Naive thymus-derived CD8-positive, alpha-beta T cell (primary cell): ENCODE results near the gene SELENBP1. TPM values are rescaled to one million over a fixed set of nuclear protein-coding genes. Genes with fewer than 3 reads are reported as not detected.
"Not testable (repeated sequence)": the region's sequence is repeated elsewhere in the genome, so short reads cannot be mapped to it uniquely, and the experiment has no call there.

Experiments used
- ATAC-seq, 2 donors: fragments of 150-1000 bp; cut with Tn5 transposase in 1 of 2; sonication (Bioruptor Pico), chemical (Tn5 transposase) in 1 of 2; 1 replicate in 1 of 2; 2 replicates in 1 of 2; pipeline ENCODE4 v1.10.0; 2021; ENCODE audit warnings: mild to moderate bottlenecking in 2 of 2, moderate library complexity in 2 of 2
- POLR2A ChIA-PET: fragments of 350-600 bp; sonication (Branson Sonifier 250); formaldehyde crosslinking; loops from one replicate; lab custom pipeline; 2021; ENCODE audit warnings: antibody characterized with exemption; lab: Charles Lee
- DNase-seq, 10 donors: peaks; one replicate each; pipeline versions ENCODE4 v3.0.0 to v3.0.0-alpha.2; 2020 to 2022
- H3K27ac Mint-ChIP-seq, 10 donors: one replicate each; pipeline ENCODE4 v1.8.0; 2020 to 2022; ENCODE audit warnings: mild to moderate bottlenecking in 10 of 10, mixed read lengths in 10 of 10, moderate library complexity in 4 of 10, inconsistent platforms in 1 of 10
- H3K27me3 Mint-ChIP-seq, 5 donors: one replicate each; pipeline ENCODE4 v1.8.0; 2021 to 2022; ENCODE audit warnings: mixed read lengths in 5 of 5
- H3K36me3 Mint-ChIP-seq, 3 donors: one replicate each; pipeline ENCODE4 v1.8.0; 2020 to 2022; ENCODE audit warnings: mixed read lengths in 3 of 3, mild to moderate bottlenecking in 2 of 3, inconsistent platforms in 1 of 3
- H3K4me1 Mint-ChIP-seq, 4 donors: one replicate each; pipeline ENCODE4 v1.8.0; 2021 to 2022; ENCODE audit warnings: mixed read lengths in 4 of 4
- H3K4me3 Mint-ChIP-seq, 10 donors: one replicate each; pipeline ENCODE4 v1.8.0; 2020 to 2022; ENCODE audit warnings: mild to moderate bottlenecking in 10 of 10, mixed read lengths in 10 of 10, moderate library complexity in 6 of 10, inconsistent platforms in 1 of 10
- H3K9me3 Mint-ChIP-seq, 9 donors: one replicate each; pipeline ENCODE4 v1.8.0; 2020 to 2022; ENCODE audit warnings: mixed read lengths in 9 of 9, mild to moderate bottlenecking in 3 of 9, inconsistent platforms in 1 of 9, moderate library complexity in 1 of 9
- polyA plus RNA-seq, 3 donors: library from polyadenylated mRNA; unstranded; fragments of 300-500 nt; fragmentation: Illumina TruSeq; gene quantifications; one replicate each; pipeline ENCODE4 v1.2.3, GENCODE V29; 2021
- total RNA-seq, 8 experiments: library from RNA in 2 of 8; stranded (reverse) in 2 of 8; gene quantifications; one replicate each; pipeline ENCODE4 v1.2.3 and lab custom pipeline; 2021 to 2026

SELENBP1 gene
- total and polyA plus RNA-seq, 5 experiments from 2014 or later: not detected

DNA sequence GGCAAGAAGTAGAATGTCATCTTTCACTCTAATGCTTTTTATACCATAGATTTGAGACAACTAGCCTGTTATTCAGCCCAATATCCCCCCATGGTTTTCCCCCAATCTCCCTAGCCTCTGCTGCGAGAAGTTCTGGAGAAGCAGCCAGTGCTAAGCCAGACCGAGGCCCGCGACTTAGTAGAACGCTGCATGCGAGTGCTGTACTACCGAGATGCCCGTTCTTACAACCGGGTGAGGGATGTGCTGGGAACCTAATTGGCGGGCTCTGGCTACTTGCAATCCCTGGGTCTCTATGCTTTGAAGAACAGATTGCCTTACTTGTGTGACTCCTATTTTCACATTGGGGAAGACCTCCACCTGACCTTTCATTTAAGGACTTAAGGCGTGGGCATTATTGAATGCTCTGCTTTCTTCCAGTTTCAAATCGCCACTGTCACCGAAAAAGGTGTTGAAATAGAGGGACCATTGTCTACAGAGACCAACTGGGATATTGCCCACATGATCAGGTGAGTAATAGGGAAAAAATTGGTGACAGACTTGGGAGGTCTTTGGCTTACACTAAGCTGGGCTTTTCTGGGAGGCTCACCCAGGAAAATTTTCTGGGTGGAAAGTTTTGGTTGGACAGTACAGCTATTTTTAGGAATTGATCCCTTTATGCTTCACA lies 28.8 kb upstream of the SELENBP1 start:
- DNase-seq (no peak), ATAC-seq (no peak)
- peak overlapping the region; percentile 87 to 99 (median 94) for H3K4me3 Mint-ChIP-seq
- peak overlapping the region; percentile 92 to 100 (median 98) for H3K27ac Mint-ChIP-seq
- peaks cover 0 to 59% (median 7%) of the 10 kb centered on the region in 3 donors for H3K36me3 Mint-ChIP-seq
- H3K27me3 Mint-ChIP-seq: no peaks in the 10 kb centered on the region
- no peaks in the 10 kb centered on the region for H3K9me3 Mint-ChIP-seq
- POLR2A ChIA-PET: interaction anchor here (0.6 to 3.3 kb wide), 2 partner anchors 17 to 120 kb away, joined by 4 to 12 read pairs; partner anchors contain the start of gene ZNF687
- H3K4me1 Mint-ChIP-seq: peaks cover 16 to 27% (median 25%) of the 10 kb centered on the region in 4 donors

DNA sequence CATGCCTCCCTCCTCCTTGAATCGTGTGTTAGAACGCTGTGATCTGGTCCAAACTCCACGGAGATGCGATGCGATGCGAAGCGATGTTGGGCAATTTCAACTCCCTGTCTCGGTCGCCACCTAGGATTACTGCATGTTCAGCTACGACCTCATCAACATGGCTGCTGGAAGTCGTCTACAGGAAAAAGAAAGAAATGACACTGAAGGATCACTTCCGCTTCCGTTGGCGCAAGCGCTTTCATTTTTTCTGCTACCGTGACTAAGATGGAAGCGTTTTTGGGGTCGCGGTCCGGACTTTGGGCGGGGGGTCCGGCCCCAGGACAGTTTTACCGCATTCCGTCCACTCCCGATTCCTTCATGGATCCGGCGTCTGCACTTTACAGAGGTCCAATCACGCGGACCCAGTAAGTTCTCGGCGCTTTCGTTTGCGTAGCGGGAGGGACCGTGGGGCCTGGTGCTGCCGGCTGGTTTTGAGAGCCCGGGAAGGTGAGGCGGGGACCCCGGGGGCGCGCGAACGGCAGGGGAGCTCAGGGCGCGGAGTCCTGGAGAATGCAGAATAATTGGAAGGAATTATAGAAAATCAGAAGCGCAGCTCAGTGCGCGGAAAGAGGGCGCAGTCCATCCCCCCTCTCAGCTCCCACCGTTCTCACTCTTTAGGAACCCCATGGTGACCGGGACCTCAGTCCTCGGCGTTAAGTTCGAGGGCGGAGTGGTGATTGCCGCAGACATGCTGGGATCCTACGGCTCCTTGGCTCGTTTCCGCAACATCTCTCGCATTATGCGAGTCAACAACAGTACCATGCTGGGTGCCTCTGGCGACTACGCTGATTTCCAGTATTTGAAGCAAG lies 27.0 kb upstream of the SELENBP1 start, which contains the start of gene PSMB4:
PSMB4 (plus strand) TSS at position 250 of the 848 bp plus-strand sequence; CDS start at position 265, 15 bp downstream.
- Mint-ChIP-seq H3K4me1 (peaks cover 15 to 27% (median 25%) of the 10 kb centered on the region in 4 donors), H3K4me3 (peak within 1 kb of the TSS; percentile 87 to 99 (median 94)), H3K27me3 (no peaks in the 10 kb centered on the region), H3K27ac (peak within 1 kb of the TSS; percentile 92 to 100 (median 98)), H3K9me3 (no peaks in the 10 kb centered on the region), H3K36me3 (peaks cover 0 to 42% (median 7%) of the 10 kb centered on the region in 3 donors)
- ATAC-seq: peak; percentile 93 to 96
- POLR2A ChIA-PET: interaction anchor here (0.6 to 3.3 kb wide), 16 partner anchors 8 to 242 kb away, joined by 3 to 12 read pairs (median 4); partner anchors contain the start of genes CGN, PI4KB, PSMD4 and RFX5
- DNase-seq: peak; percentile 56 to 92 (median 84)

DNA sequence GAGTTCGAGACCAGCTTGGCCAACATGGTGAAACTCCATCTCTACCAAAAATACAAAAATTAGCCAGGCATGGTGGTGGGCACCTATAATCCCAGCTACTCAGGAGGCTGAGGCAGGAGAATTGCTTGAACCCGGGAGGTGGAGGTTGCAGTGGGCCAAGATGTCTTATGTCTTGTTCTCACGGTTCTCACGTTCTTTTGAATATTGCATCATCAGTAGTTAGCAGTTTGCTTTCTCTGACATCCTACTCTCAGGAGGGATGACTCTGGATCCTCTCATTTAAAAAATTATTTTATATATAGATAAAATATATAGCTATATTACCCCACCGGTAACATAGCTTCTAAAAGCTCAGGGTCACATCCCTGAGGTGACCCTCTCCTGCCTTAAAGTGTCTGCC lies 23.8 kb upstream of the SELENBP1 start:
- DNase-seq, POLR2A ChIA-PET, H3K27me3 Mint-ChIP-seq, H3K27ac Mint-ChIP-seq, H3K4me3 Mint-ChIP-seq, ATAC-seq, H3K9me3 Mint-ChIP-seq: not testable (repeated sequence)
- H3K4me1 Mint-ChIP-seq: peaks cover 15 to 23% (median 21%) of the 10 kb centered on the region in 4 donors
- H3K36me3 Mint-ChIP-seq: peaks cover 0 to 14% (median 6%) of the 10 kb centered on the region in 3 donors

GRCh38 chr1:151393583-151393982 lies 21.1 kb upstream of the SELENBP1 start:
- DNase-seq: no peak
- H3K27me3 Mint-ChIP-seq: peaks cover 0 to 3% (median 0%) of the 10 kb centered on the region in 5 donors
- H3K36me3 Mint-ChIP-seq: no peaks in the 10 kb centered on the region
- no peak for ATAC-seq
- H3K27ac Mint-ChIP-seq: no peak overlapping the region
- H3K4me3 Mint-ChIP-seq: no peak overlapping the region
- H3K9me3 Mint-ChIP-seq: no peaks in the 10 kb centered on the region
- POLR2A ChIA-PET: interaction anchor here (0.6 kb wide), 1 partner anchor 119 kb away, joined by 3 read pairs; no protein-coding TSS in a partner anchor
- peaks cover 0 to 3% (median 2%) of the 10 kb centered on the region in 4 donors for H3K4me1 Mint-ChIP-seq

- POLR2A ChIA-PET: interaction anchor here (0.6 to 0.7 kb wide), 2 partner anchors 12 to 779 kb away, joined by 3 to 4 read pairs; no protein-coding TSS in a partner anchor
- Mint-ChIP-seq H3K27me3 (peaks cover 0 to 3% (median 0%) of the 10 kb centered on the region in 5 donors), H3K4me1 (no peaks in the 10 kb centered on the region), H3K27ac (no peak overlapping the region), H3K4me3 (no peak overlapping the region), H3K36me3 (no peaks in the 10 kb centered on the region), H3K9me3 (no peaks in the 10 kb centered on the region)
- ATAC-seq (no peak), DNase-seq (no peak)
These were observed 18.6 kb upstream of the SELENBP1 start for GRCh38 chr1:151391079-151391563.

GRCh38 chr1:151390221-151391078 lies 17.9 kb upstream of the SELENBP1 start:
- not testable (repeated sequence) for H3K4me1 Mint-ChIP-seq, H3K36me3 Mint-ChIP-seq, H3K4me3 Mint-ChIP-seq, H3K27ac Mint-ChIP-seq, H3K9me3 Mint-ChIP-seq, ATAC-seq, DNase-seq, H3K27me3 Mint-ChIP-seq
- POLR2A ChIA-PET: interaction anchor here (0.6 to 0.7 kb wide), 2 partner anchors 11 to 778 kb away, joined by 3 to 4 read pairs; no protein-coding TSS in a partner anchor

- ATAC-seq (no peak), DNase-seq (no peak)
- Mint-ChIP-seq H3K36me3 (no peaks in the 10 kb centered on the region), H3K4me3 (no peak overlapping the region), H3K27me3 (no peaks in the 10 kb centered on the region), H3K9me3 (no peaks in the 10 kb centered on the region), H3K27ac (no peak overlapping the region), H3K4me1 (no peaks in the 10 kb centered on the region)
- POLR2A ChIA-PET: no interaction called here
These were observed 13.5 kb upstream of the SELENBP1 start for GRCh38 chr1:151386002-151386401.

DNA sequence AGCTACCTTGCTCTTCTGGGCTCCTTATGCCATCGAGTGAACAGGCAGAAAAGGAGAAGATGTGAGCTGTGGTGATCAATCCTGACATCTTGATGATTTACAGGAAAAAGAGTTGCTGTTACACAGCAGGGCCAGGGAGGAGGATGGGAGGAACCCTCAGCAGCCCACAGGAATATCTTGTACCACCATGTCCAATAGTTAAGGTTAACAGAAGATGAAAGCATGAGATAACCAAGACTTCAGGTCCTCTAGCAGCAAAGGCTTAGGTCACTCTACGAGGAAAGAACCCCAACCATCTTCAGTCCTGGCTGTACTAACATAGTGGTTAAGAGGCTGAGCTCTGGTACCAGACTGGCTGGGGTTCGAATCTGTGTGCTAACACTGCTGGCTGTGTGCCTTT lies 12.1 kb upstream of the SELENBP1 start:
- Mint-ChIP-seq H3K27ac (no peak overlapping the region), H3K36me3 (no peaks in the 10 kb centered on the region), H3K27me3 (no peaks in the 10 kb centered on the region), H3K4me3 (no peak overlapping the region), H3K9me3 (no peaks in the 10 kb centered on the region), H3K4me1 (no peaks in the 10 kb centered on the region)
- POLR2A ChIA-PET: no interaction called here
- ATAC-seq (no peak), DNase-seq (no peak)

DNA sequence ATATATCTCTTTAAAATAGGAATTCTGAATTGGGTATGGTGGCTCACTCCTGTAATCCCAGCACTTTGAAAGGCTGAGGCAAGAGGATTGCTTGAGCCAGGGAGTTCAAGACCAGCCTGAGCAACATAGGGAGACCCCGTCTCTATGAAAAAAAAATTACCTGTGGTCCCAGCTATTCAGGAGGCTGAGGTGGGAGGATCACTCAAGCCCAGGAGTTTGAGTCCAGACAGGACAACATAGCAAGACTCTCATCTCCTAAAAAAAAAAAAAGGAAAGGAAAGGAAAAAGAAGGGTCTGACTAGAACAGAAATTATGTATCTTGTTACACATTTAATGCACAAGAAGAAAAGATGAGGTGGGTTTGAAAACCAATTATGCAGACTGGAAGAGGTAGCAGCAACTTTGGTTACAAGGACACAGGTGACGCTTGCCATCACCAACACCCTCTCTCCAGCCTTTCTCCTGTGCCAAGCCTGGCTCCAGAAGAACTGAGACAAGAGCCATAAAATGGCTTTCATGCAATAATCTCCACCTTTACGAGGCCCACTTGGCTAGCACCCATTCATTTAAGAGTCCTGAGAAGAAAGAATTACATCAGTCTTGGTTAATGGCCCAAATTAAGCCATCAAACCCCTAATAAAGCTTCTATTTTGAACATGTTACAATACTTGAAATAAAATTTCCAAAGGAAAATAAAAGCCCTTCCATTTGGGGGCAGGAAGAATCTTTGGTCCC lies 4.8 kb upstream of the SELENBP1 start:
- DNase-seq (no peak), ATAC-seq (no peak)
- Mint-ChIP-seq H3K4me1 (peaks cover 0 to 1% (median 0%) of the 10 kb centered on the region in 4 donors), H3K4me3 (no peak overlapping the region), H3K9me3 (no peaks in the 10 kb centered on the region), H3K27me3 (peaks cover 0 to 4% (median 0%) of the 10 kb centered on the region in 5 donors), H3K27ac (no peak overlapping the region), H3K36me3 (no peaks in the 10 kb centered on the region)
- POLR2A ChIA-PET: no interaction called here

GRCh38 chr1:151373196-151373595 lies 691 bp upstream of the SELENBP1 start:
- DNase-seq (no peak), ATAC-seq (no peak)
- Mint-ChIP-seq H3K9me3 (no peaks in the 10 kb centered on the region), H3K27ac (peak overlapping the region in 1 of 10 donors; percentile 7), H3K4me3 (no peak overlapping the region), H3K4me1 (peaks cover 0 to 3% (median 0%) of the 10 kb centered on the region in 4 donors), H3K36me3 (no peaks in the 10 kb centered on the region), H3K27me3 (peaks cover 0 to 4% (median 0%) of the 10 kb centered on the region in 5 donors)
- POLR2A ChIA-PET: no interaction called here

GRCh38 chr1:151371370-151372057 lies 991 bp downstream of the SELENBP1 start:
- Mint-ChIP-seq H3K27ac (peak overlapping the region in 1 of 10 donors; percentile 90), H3K36me3 (no peaks in the 10 kb centered on the region), H3K4me1 (peaks cover 0 to 3% (median 0%) of the 10 kb centered on the region in 4 donors), H3K4me3 (no peak overlapping the region), H3K27me3 (peaks cover 0 to 4% (median 0%) of the 10 kb centered on the region in 5 donors), H3K9me3 (no peaks in the 10 kb centered on the region)
- ATAC-seq (no peak), DNase-seq (no peak)
- POLR2A ChIA-PET: no interaction called here
